MM.1S (cell line): Measurements from ENCODE around the gene PRKAG2.

ENCODE experiments used
- CTCF ChIP-seq: fragments of 300-600 bp; sonication (generic); IDR thresholded peaks from 2 replicates; pipeline ENCODE4 v1.5.1; 2016; ENCODE audit warnings: antibody characterized with exemption, low read length, mixed read lengths
- EZH2 ChIP-seq: fragments of 300-600 bp; sonication (generic); optimal IDR thresholded peaks from 2 replicates; pipeline ENCODE3; 2017; ENCODE audit warnings: low read depth, mild to moderate bottlenecking, antibody characterized with exemption, low read length, mixed read lengths
- EZH2phosphoT487 ChIP-seq: fragments of 300-600 bp; sonication (generic); IDR thresholded peaks from 2 replicates; pipeline ENCODE4 v1.6.1; 2018; ENCODE audit warnings: antibody characterized with exemption, low read length

GRCh38 chr7:151847136-151847535 is 29.8 kb downstream of the PRKAG2 start:
- no peak for TF ChIP-seq EZH2phosphoT487
- no peak for TF ChIP-seq CTCF
- no peak for TF ChIP-seq EZH2
